GM18511 (cell line): ENCODE results near the gene WBP1L.
"Not testable (repeated sequence)": the region's sequence is repeated elsewhere in the genome, so short reads cannot be mapped to it uniquely, and the experiment has no call there.

Experiments
- ATAC-seq: cut with Tn5 transposase; IDR thresholded peaks from one replicate; pipeline ENCODE4 v1.9.1; 2021; ENCODE audit warnings: mild to moderate bottlenecking, moderate library complexity; ENCODE audit not compliant: unreplicated experiment

WBP1L gene

GRCh38 chr10:102802920-102803534 is 59.3 kb downstream of the WBP1L start:
- ATAC-seq: no peak

GRCh38 chr10:102804382-102805055 is 60.8 kb downstream of the WBP1L start:
- ATAC-seq: no peak

GRCh38 chr10:102808380-102808779 is 64.6 kb downstream of the WBP1L start:
- ATAC-seq: no peak

GRCh38 chr10:102811346-102811745 is 67.6 kb downstream of the WBP1L start:
- ATAC-seq: no peak

GRCh38 chr10:102812231-102812876 is 68.6 kb downstream of the WBP1L start:
- ATAC-seq: no peak

GRCh38 chr10:102813017-102813541 is 69.3 kb downstream of the WBP1L start:
- ATAC-seq: no peak

- no peak for ATAC-seq
Measured at GRCh38 chr10:102813734-102814452, 70.1 kb downstream of the WBP1L start.

GRCh38 chr10:102814453-102814871 is 70.7 kb downstream of the WBP1L start:
- no peak for ATAC-seq

GRCh38 chr10:102814873-102815661 is 71.3 kb downstream of the WBP1L start:
- no peak for ATAC-seq

- no peak for ATAC-seq
Measured at GRCh38 chr10:102815790-102816549, 72.2 kb downstream of the WBP1L start.

GRCh38 chr10:102817175-102817574 is 73.4 kb downstream of the WBP1L start:
- no peak for ATAC-seq

GRCh38 chr10:102819054-102819453 is 75.3 kb downstream of the WBP1L start:
- no peak for ATAC-seq

- not testable (repeated sequence) for ATAC-seq
Measured at GRCh38 chr10:102820008-102820407, 76.3 kb downstream of the WBP1L start.

- no peak for ATAC-seq
Measured at GRCh38 chr10:102822222-102822621, 78.5 kb downstream of the WBP1L start.

GRCh38 chr10:102824664-102825063 is 80.9 kb downstream of the WBP1L start:
- ATAC-seq: no peak

GRCh38 chr10:102826148-102826796 is 82.5 kb downstream of the WBP1L start:
- ATAC-seq: no peak

- ATAC-seq: no peak
Measured at GRCh38 chr10:102827597-102827975, 83.8 kb downstream of the WBP1L start.

- ATAC-seq: no peak
Measured at GRCh38 chr10:102831322-102832071, 87.7 kb downstream of the WBP1L start.

GRCh38 chr10:102832248-102832647 is 88.5 kb downstream of the WBP1L start:
- ATAC-seq: no peak
